ES-I3 (cell line): ENCODE data around the gene ANLN.
"Not testable (repeated sequence)": the region's sequence is repeated elsewhere in the genome, so short reads cannot be mapped to it uniquely, and the experiment has no call there.

ENCODE experiments used
- H3K36me3 ChIP-seq: 2 replicates; pipeline ENCODE4 v1.6.1; 2013; ENCODE audit warnings: mild to moderate bottlenecking, low read length, control low read depth, moderate library complexity; ENCODE audit not compliant: insufficient read depth
- H3K4me1 ChIP-seq: 2 replicates; pipeline ENCODE4 v1.6.1; 2013; ENCODE audit warnings: mild to moderate bottlenecking, control low read depth, low read length; ENCODE audit not compliant: insufficient read depth
- H3K9ac ChIP-seq: 2 replicates; pipeline ENCODE4 v1.6.1; 2013; ENCODE audit warnings: low read depth, mild to moderate bottlenecking, low read length, moderate library complexity
- H3K9me3 ChIP-seq: 2 replicates; pipeline ENCODE4 v1.6.1; 2013; ENCODE audit warnings: mild to moderate bottlenecking, low read length, moderate library complexity; ENCODE audit not compliant: control insufficient read depth, insufficient read depth

Gene ANLN

DNA sequence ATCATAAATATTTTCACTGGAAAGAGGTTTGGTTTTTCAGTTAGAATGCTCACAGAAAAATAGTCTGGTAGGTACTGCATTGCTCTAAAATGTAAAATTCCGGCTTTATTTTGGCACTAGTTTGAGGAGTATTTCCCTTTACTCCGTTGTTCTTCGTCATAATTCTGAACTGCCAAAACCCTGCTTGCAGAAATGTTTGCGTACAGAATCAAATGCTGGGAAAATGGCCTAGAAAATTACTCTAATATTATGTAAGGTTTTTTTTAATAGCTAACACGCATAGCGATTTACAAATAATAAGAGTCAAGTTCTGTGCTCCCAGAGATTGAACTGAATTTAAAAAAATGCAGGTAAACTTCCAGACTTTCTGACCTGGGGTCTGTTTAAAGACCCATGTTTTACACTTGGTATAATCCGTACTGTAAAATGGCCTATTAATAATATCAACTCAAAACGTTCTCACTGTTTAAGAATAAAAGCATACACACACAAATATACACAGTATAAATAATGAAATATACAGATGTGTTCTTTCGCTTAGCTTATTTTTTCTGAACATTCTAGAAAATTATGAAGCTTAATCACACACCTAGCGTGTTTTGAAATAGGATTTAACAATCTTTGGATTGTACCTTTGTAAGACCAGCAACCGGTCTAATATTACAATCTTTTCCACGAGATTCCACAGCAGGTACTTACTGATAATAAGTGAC is 23.5 kb upstream of the ANLN start:
- Histone ChIP-seq H3K4me1 (peaks cover 2% of the 10 kb centered on the region; the same call in 1 of the 2 replicates), H3K9ac (peak overlapping the region; percentile 76; the same call in 1 of the 2 replicates), H3K36me3 (no peaks in the 10 kb centered on the region), H3K9me3 (no peaks in the 10 kb centered on the region)

DNA sequence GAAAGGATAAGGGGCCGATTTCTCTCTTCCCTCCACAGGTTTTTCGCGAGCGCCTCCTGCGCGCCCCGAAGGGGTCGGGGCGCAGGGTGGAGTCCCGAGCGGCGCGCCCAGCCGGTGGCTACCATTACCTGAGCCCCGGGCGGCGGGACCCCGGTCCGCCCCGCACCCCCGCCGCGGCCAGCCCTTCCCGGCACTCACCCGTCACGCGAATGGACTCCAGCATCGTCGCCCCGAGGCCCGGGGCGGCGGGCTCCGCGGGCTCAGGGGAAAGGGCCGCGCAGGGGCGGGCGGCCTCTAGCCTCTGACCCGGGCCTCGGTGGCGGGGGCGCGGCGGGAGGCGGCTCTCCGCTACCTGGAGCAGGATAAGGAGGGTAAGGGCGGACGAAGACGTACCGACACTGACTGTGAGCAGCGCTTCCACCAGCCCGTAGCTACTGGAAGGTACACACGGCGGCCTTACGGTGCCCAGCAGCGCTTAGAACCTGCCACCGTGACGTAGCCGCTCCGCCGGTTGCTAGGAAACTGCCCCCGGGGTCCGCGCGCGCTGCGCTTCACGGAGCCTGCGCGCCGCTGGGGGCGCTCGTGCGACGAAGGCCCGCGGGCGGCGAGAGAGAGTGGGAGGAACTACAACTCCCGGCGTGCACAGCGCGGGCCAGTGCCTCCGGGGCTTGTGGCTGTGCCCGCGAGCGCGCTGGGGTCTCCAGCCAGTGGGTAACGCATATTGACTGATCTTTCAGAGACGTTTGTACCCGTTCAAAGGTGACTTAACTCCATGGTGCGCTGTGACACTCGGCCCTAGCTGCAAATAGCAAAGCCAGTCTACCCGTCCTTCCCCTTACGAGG is 22.7 kb upstream of the ANLN start:
- peak overlapping the region; percentile 76; the same call in 1 of the 2 replicates for H3K9ac ChIP-seq

DNA sequence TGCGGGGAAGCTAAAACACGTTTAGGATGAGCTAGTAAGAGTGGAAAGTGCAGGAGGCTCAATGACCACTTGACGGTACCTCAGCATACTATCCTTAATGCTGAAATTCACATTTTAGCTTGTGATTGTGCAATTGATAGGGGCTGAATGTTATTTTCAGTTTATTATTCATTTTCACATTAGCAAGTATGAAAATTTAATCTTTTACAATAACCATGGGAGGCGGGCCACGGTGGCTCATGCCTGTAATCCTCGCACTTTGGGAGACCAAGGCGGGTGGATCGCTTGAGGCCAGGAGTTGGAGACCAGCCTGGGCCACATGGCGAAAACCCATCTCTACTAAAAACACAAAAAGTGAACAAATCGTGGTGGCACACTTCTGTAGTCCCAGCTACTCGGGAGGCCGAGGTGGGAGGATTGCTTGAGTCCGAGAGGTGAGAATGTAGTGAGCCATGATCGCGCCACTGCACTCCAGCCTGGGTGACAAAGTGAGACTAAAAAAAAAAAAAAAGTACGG is 22.0 kb upstream of the ANLN start:
- Histone ChIP-seq H3K9me3 (no peaks in the 10 kb centered on the region), H3K9ac (peak overlapping the region; percentile 76; the same call in 1 of the 2 replicates), H3K4me1 (no peaks in the 10 kb centered on the region)

More for the DNA sequence above, 22.7 kb upstream of the ANLN start:
- H3K4me1 ChIP-seq, result no peaks in the 10 kb centered on the region
- H3K36me3 ChIP-seq, result no peaks in the 10 kb centered on the region
- no peaks in the 10 kb centered on the region for H3K9me3 ChIP-seq

DNA sequence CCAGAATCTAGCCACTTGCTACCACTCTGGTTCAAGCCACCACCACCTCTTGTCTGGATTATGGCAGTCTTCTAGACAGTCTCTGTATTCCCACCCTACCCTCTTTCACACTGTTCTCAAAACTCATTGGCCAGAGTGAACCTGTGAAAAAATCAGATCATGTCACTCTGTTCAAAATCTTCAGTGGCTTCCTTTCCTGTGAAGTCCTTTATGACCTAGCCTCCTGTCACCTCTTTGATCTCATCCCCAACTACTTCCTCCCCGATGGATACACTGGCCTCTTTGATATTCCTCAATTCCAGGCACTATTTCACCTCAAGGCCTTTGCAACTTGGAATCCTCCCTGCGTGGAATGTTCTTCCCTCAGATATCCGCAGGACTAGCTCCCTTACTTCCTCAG is 21.2 kb upstream of the ANLN start:
- Histone ChIP-seq H3K9me3 (no peaks in the 10 kb centered on the region), H3K36me3 (no peaks in the 10 kb centered on the region), H3K4me1 (no peaks in the 10 kb centered on the region), H3K9ac (no peak overlapping the region)

More for the DNA sequence above, 22.0 kb upstream of the ANLN start:
- no peaks in the 10 kb centered on the region for H3K36me3 ChIP-seq

DNA sequence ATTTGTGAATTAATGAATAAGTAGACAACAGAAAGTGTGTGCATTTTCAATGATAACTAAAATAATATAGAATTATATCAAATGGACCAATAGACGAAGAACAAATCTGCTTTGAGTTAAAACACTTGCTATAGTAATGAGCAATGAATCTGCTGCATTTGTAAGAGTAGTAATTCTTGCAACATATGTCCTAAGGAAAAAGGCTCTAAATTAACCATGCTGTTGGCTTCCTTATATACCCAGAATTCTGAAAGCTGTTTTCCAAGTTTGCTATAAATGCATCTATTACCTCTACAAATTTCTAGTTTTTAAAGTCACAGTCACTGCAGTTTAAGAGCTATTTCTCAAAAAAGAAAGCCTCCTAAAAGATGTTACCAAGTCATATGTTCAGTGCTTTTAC is 20.5 kb upstream of the ANLN start:
- H3K9me3 ChIP-seq, result no peaks in the 10 kb centered on the region
- no peaks in the 10 kb centered on the region for H3K4me1 ChIP-seq
- H3K9ac ChIP-seq, result no peak overlapping the region
- no peaks in the 10 kb centered on the region for H3K36me3 ChIP-seq

DNA sequence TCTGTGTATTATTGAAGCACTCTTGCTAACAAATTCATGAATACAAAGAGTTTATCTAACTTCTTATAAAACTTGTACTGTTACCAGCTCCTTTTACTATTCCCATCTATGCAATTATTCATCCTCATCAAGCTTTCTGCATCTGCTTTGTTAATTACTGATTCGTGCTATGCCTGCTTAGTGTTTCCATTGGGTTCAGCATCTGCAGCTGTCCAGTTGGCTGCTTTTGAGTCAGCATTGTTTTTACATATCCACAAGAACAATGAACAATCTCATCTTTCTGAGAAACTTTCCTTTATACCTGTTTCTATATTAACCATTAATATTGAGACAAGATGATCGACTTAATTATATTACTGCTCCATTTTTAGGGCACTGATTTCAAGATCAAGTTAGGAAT is 19.6 kb upstream of the ANLN start:
- Histone ChIP-seq H3K9ac (no peak overlapping the region), H3K9me3 (no peaks in the 10 kb centered on the region), H3K4me1 (no peaks in the 10 kb centered on the region), H3K36me3 (no peaks in the 10 kb centered on the region)

DNA sequence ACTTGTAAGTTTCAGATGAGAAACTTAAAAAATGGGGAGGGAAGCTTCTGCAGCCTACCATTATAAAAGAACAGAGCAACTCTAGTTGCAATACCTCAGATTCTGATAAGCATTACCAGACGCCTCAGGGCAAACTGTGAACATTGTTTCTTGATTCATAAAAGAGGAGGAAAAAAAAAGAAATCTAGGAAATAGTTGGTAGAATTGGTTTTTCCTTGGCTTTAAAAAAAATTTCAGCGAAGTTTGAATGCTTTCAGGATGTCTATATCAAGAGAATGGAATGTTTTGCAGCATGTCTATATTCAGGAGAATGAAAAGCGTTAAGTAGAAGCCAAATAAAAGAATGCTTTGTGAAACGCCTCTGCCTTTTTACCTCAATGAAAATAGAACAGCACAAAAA is 17.5 kb upstream of the ANLN start:
- H3K4me1 ChIP-seq, result no peaks in the 10 kb centered on the region
- no peak overlapping the region for H3K9ac ChIP-seq
- H3K9me3 ChIP-seq, result no peaks in the 10 kb centered on the region
- H3K36me3 ChIP-seq, result no peaks in the 10 kb centered on the region

DNA sequence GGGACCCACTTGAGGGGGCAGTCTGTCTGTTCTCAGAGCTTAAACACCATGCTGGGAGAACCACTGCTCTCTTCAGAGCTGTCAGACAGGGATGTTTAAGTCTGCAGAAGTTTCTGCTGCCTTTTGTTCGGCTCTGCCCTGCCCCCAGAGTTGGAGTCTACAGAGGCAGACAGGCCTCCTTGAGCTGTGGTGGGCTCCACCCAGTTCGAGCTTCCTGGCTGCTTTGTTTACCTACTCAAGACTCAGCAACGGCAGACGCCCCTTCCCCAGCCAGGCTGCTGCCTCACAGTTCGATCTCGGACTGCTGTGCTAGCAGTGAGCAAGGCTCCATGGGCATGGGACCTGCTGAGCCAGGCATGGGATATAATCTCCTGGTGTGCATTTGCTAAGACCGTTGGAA is 11.1 kb upstream of the ANLN start:
- not testable (repeated sequence) for H3K9ac ChIP-seq, H3K4me1 ChIP-seq, H3K9me3 ChIP-seq, H3K36me3 ChIP-seq

DNA sequence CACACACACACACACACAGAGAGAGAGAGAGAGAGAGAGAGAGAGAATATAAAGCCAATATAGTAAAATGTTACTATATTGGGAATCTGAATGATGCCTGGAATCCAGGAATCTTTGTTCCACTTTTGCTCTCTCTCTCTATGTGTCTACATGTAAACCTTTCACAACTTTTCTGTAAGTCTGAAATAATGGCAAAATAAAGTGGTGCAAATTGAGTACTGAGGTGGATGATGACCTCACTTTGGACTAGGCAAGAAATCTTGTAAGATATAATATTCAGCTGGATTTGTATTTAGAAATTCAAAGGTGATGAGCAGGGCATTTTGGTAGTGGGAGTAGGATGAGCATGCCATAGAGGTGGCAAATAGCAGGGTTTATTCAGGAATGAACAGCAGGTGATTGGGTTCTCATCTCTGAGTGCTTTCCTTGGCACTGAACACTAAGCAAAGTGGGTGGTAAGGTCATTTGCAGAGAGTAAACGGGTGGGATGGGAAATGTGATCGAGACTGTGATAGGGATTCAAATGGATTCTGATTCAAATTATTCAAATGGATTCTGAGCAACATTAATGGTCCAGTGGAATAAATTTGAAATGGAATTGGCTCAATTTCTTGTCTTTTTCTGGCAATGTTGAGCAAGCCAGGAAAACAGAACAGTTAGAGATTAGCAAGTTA is 9.7 kb upstream of the ANLN start:
- H3K9me3 ChIP-seq, result no peaks in the 10 kb centered on the region
- no peak overlapping the region for H3K9ac ChIP-seq
- H3K4me1 ChIP-seq, result no peaks in the 10 kb centered on the region
- H3K36me3 ChIP-seq, result no peaks in the 10 kb centered on the region

DNA sequence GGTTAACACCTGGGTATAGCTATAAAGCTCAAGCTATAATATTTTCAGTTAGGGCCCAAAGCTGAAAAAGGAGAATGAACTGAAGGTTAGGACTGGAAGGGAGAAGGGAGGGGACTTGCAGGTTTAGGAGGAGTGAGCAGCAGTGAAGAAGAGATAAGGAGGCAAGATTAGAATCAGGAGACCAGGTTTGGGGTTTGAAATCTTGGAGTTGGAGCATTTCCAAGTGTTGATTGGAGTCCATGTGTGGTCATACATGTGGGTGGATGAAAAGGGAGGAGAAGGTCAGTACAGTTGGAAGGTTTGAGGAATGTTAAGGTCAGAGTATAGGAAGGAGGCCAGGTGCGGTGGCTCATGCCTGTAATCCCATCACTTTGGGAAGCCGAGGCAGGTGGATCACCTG is 8.6 kb upstream of the ANLN start:
- Histone ChIP-seq H3K9me3 (no peaks in the 10 kb centered on the region), H3K36me3 (no peaks in the 10 kb centered on the region), H3K9ac (no peak overlapping the region), H3K4me1 (no peaks in the 10 kb centered on the region)

DNA sequence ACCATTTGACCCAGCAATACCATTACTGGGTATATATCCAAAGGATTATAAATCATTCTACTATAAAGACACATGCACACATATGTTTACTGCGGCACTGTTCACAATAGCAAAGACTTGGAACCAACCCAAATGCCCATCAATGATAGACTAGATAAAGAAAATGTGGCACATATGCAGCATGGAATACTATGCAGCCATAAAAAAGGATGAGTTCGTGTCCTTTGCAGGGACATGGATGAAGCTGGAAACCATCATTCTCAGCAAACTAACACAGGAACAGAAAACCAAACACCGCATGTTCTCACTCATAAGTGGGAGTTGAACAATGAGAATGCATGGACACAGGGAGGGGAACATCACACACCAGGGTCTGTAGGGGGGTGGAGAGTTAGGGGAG is 6.4 kb upstream of the ANLN start:
- H3K4me1 ChIP-seq, H3K9ac ChIP-seq, H3K36me3 ChIP-seq, H3K9me3 ChIP-seq: not testable (repeated sequence)

DNA sequence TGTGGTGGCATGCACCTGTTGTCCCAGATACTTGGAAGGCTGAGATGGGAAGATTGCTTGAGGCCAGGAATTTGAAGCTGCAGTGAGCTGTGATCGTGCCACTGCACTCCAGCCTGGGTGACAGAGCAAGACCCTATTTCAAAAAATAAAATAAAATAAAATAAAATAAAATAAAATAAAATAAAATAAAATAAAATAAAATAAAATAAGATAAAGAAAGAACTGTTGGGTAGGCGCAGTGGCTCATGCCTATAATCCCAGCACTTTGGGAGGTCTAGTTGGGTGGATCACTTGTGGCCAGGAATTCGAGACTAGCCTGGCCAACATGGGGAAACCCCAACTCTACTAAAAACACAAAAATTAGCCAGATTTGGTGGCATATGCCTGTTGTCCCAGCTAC is 4.0 kb upstream of the ANLN start:
- H3K4me1 ChIP-seq, H3K36me3 ChIP-seq, H3K9ac ChIP-seq, H3K9me3 ChIP-seq: not testable (repeated sequence)

DNA sequence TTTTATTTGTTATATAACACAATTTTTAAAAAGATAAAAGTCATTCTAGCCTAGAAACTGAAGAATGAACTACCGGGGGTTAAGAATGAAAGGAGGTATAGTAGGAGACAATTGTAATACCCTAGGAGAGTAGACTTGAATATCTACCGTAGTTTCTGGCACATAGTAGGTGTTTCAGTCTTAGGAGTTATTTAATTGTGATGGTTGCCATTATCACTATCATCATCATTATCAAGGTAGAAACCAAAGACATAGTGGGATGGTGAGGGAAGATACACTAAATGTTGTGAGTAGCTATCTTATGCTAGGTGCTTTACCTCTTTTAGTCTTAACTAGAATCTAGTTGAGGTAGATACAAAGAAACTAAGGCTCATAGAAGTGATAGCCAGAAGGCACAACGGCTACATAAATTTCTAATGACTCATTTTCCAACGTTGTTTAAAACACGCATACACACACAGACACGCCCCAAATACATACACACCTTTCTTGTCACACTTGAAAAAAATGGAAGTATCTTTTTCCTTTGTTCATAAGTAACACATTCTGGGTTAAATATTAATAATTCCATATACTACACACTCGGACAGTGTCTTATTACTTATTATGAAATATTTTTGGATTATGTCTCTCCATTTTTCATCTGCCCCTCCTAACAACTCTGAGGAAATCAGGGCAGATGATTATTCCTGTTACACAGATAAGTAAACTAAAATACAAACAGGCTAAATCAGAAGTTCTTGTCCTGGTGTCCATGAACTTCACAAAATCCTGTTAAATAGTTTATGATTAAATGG is 2.0 kb upstream of the ANLN start:
- H3K9ac ChIP-seq, result no peak overlapping the region
- peaks cover 14% of the 10 kb centered on the region for H3K4me1 ChIP-seq
- H3K36me3 ChIP-seq, result no peaks in the 10 kb centered on the region
- H3K9me3 ChIP-seq, result no peaks in the 10 kb centered on the region

DNA sequence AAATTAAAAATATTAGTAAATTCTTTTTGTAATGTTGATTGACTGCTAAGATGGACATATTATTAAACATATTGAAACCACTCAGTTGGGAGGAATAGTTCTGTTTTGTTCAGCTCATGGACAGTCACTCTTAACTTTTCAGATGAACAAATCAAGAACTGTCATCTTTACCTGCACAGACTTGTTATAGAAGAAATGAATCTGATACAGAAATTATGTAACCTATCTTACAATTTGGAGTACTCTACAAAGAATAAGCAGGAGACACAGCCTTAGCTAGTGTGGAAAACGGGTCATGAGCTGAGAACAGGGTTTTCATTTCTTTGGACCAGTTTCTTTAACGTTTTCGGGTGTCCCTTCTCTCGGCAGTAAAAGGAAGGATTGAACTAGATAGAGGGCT is 1.2 kb upstream of the ANLN start:
- H3K9ac ChIP-seq, result no peak overlapping the region

More for the DNA sequence above, 1.2 kb upstream of the ANLN start:
- Histone ChIP-seq H3K4me1 (peaks cover 22% of the 10 kb centered on the region), H3K36me3 (no peaks in the 10 kb centered on the region), H3K9me3 (no peaks in the 10 kb centered on the region)
